WTC11 (cell line): Measurements from ENCODE around the gene SLC26A2. TPM values are rescaled to one million over a fixed set of nuclear protein-coding genes. Genes with fewer than 3 reads are reported as not detected.
A peak's percentile ranks its signal among the peaks of the same experiment; 100 is the strongest.

Source experiments
- CBFB ChIP-seq: sonication (generic); formaldehyde crosslinking; IDR thresholded peaks from 2 replicates; pipeline ENCODE4 v1.8.1; 2022; ENCODE audit warnings: mild to moderate bottlenecking, low read depth, missing genetic modification reagents
- EMX1 ChIP-seq: fragments of 250-450 bp; sonication (Bioruptor Pico); IDR thresholded peaks from 2 replicates; pipeline ENCODE4 v1.8.0; 2021; ENCODE audit warnings: mild to moderate bottlenecking
- ESRRA ChIP-seq: sonication (generic); formaldehyde crosslinking; IDR thresholded peaks from 2 replicates; pipeline ENCODE4 v1.8.1; 2022; ENCODE audit warnings: mild to moderate bottlenecking, missing genetic modification reagents, borderline replicate concordance
- FOXK1 ChIP-seq: sonication (generic); formaldehyde crosslinking; IDR thresholded peaks from 2 replicates; pipeline ENCODE4 v1.8.0; 2022; ENCODE audit warnings: mild to moderate bottlenecking, moderate library complexity, missing genetic modification reagents
- FOXP1 ChIP-seq: sonication (generic); formaldehyde crosslinking; IDR thresholded peaks from 2 replicates; pipeline ENCODE4 v1.8.0; 2022; ENCODE audit warnings: missing genetic modification reagents, mild to moderate bottlenecking, moderate library complexity, borderline replicate concordance
- GABPB1 ChIP-seq: sonication (generic); formaldehyde crosslinking; IDR thresholded peaks from 2 replicates; pipeline ENCODE4 v1.8.1; 2023; ENCODE audit warnings: mild to moderate bottlenecking, missing genetic modification reagents
- GRHL2 ChIP-seq: fragments of 250-450 bp; sonication (Bioruptor Pico); IDR thresholded peaks from 2 replicates; pipeline ENCODE4 v1.8.0; 2022; ENCODE audit warnings: mild to moderate bottlenecking, moderate library complexity; ENCODE audit not compliant: insufficient replicate concordance, severe bottlenecking
- IRF2 ChIP-seq: sonication (generic); formaldehyde crosslinking; IDR thresholded peaks from 2 replicates; pipeline ENCODE4 v1.8.0; 2022; ENCODE audit warnings: low read depth, missing genetic modification reagents, borderline replicate concordance
- JAZF1 ChIP-seq: fragments of 250-450 bp; sonication (Bioruptor Pico); IDR thresholded peaks from 2 replicates; pipeline ENCODE4 v1.9.0; 2021; ENCODE audit warnings: moderate library complexity, mild to moderate bottlenecking, inconsistent platforms
- NFATC4 ChIP-seq: fragments of 250-450 bp; sonication (Bioruptor Pico); IDR thresholded peaks from 2 replicates; pipeline ENCODE4 v1.9.0; 2021; ENCODE audit warnings: mild to moderate bottlenecking
- NFYB ChIP-seq: sonication (generic); formaldehyde crosslinking; conservative IDR thresholded peaks from 2 replicates; pipeline ENCODE4 v1.8.0; 2022; ENCODE audit warnings: low read depth, missing genetic modification reagents
- SMAD4 ChIP-seq: sonication (generic); formaldehyde crosslinking; IDR thresholded peaks from 2 replicates; pipeline ENCODE4 v1.8.0; 2022; ENCODE audit warnings: mild to moderate bottlenecking, missing genetic modification reagents
- SOX15 ChIP-seq: fragments of 250-450 bp; sonication (Bioruptor Pico); IDR thresholded peaks from 2 replicates; pipeline ENCODE4 v1.9.0; 2021; ENCODE audit warnings: mild to moderate bottlenecking
- TEAD4 ChIP-seq: sonication (generic); formaldehyde crosslinking; IDR thresholded peaks from 2 replicates; pipeline ENCODE4 v1.8.0; 2022; ENCODE audit warnings: mild to moderate bottlenecking, missing genetic modification reagents
- TP53 ChIP-seq: sonication (generic); formaldehyde crosslinking; IDR thresholded peaks from 2 replicates; pipeline ENCODE4 v1.8.1; 2023; ENCODE audit warnings: mild to moderate bottlenecking, missing genetic modification reagents
- ZNF263 ChIP-seq: sonication (generic); formaldehyde crosslinking; IDR thresholded peaks from 2 replicates; pipeline ENCODE4 v1.8.1; 2022; ENCODE audit warnings: low read depth, mild to moderate bottlenecking, moderate library complexity, missing genetic modification reagents
- ZNF317 ChIP-seq: sonication (generic); formaldehyde crosslinking; IDR thresholded peaks from 2 replicates; pipeline ENCODE4 v1.8.1; 2023; ENCODE audit warnings: low read depth, mild to moderate bottlenecking, moderate library complexity, missing genetic modification reagents, borderline replicate concordance
- ZNF423 ChIP-seq: fragments of 250-450 bp; sonication (Bioruptor Pico); IDR thresholded peaks from 2 replicates; pipeline ENCODE4 v2.1.2; 2022; ENCODE audit warnings: mild to moderate bottlenecking, moderate library complexity
- ZNF671 ChIP-seq: fragments of 250-450 bp; sonication (Bioruptor Pico); IDR thresholded peaks from 2 replicates; pipeline ENCODE4 v1.8.0; 2021; ENCODE audit warnings: mild to moderate bottlenecking
- total RNA-seq: library from RNA; stranded (reverse); gene quantifications from 3 replicates; pipeline ENCODE4 v1.2.3, GENCODE V29; 2021
- TF ChIP-seq, protein P1 (sequence below): sonication (generic); formaldehyde crosslinking; IDR thresholded peaks from 2 replicates; pipeline ENCODE4 v1.8.0; 2023; ENCODE audit warnings: missing genetic modification reagents, mild to moderate bottlenecking, borderline replicate concordance
- TF ChIP-seq, protein P2 (sequence below): sonication (generic); formaldehyde crosslinking; IDR thresholded peaks from 2 replicates; pipeline ENCODE4 v1.8.0; 2022; ENCODE audit warnings: mild to moderate bottlenecking, missing genetic modification reagents
- TF ChIP-seq, protein P3 (sequence below): sonication (generic); formaldehyde crosslinking; IDR thresholded peaks from 2 replicates; pipeline ENCODE4 v1.8.1; 2023; ENCODE audit warnings: mild to moderate bottlenecking, moderate library complexity, missing genetic modification reagents
- TF ChIP-seq, protein P4 (sequence below): fragments of 250-450 bp; sonication (Bioruptor Pico); IDR thresholded peaks from 2 replicates; pipeline ENCODE4 v1.9.0; 2021; ENCODE audit warnings: mild to moderate bottlenecking
- TF ChIP-seq, protein P5 (sequence below): sonication (generic); formaldehyde crosslinking; IDR thresholded peaks from 2 replicates; pipeline ENCODE4 v1.8.0; 2022; ENCODE audit warnings: mild to moderate bottlenecking, missing genetic modification reagents
- TF ChIP-seq, protein P6 (sequence below): sonication (generic); formaldehyde crosslinking; IDR thresholded peaks from 2 replicates; pipeline ENCODE4 v1.8.1; 2022; ENCODE audit warnings: low read depth, mild to moderate bottlenecking, moderate library complexity, missing genetic modification reagents, borderline replicate concordance
- TF ChIP-seq, protein P7 (sequence below): sonication (generic); formaldehyde crosslinking; IDR thresholded peaks from 2 replicates; pipeline ENCODE4 v1.8.1; 2022; ENCODE audit warnings: mild to moderate bottlenecking, moderate library complexity, missing genetic modification reagents
- TF ChIP-seq, protein P8 (sequence below): sonication (generic); formaldehyde crosslinking; IDR thresholded peaks from 2 replicates; pipeline ENCODE4 v1.8.0; 2023; ENCODE audit warnings: mild to moderate bottlenecking, missing genetic modification reagents

The SLC26A2 gene
- total RNA-seq, 1 experiment from 2014 or later: 11.1 TPM

DNA sequence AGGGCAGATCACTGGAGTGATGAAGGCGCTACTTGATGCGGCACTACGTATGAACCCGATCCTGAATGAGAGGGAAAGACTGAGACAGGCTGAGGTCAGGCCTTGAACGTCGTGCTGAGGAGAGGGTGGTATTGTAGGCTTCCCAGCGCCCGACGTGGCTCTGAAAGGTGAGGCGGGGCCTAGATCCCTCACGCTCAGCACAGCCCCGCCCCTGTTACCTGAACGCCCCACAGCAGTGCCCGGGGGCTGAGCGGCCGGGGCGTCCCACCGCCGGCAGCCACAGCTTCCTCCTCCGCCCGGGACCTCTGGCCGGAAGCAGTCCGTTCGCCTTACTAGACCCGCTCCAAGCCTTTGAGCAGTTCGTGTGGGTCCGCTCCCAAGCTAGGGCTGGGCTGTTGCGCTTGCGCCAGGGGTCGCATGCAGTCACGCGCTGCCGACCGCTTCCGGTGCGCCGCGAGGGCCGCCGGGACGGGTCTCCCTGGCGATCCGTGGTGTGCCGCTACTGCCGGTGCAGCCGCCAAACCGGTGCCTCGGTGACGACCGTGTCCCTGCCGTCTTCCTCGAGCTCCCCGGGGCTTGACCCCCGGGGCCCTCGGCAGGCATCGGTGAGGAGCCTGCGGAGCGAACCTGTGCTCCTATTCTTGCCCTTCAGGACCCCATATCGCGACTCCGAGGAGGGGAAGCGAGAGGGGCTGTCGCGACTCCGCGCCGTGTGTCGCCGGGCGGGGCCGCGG, 39.9 kb downstream of the SLC26A2 start, which contains the start of the genes HMGXB3 and TIGD6 (continued):
- TF ChIP-seq, protein P1, sequence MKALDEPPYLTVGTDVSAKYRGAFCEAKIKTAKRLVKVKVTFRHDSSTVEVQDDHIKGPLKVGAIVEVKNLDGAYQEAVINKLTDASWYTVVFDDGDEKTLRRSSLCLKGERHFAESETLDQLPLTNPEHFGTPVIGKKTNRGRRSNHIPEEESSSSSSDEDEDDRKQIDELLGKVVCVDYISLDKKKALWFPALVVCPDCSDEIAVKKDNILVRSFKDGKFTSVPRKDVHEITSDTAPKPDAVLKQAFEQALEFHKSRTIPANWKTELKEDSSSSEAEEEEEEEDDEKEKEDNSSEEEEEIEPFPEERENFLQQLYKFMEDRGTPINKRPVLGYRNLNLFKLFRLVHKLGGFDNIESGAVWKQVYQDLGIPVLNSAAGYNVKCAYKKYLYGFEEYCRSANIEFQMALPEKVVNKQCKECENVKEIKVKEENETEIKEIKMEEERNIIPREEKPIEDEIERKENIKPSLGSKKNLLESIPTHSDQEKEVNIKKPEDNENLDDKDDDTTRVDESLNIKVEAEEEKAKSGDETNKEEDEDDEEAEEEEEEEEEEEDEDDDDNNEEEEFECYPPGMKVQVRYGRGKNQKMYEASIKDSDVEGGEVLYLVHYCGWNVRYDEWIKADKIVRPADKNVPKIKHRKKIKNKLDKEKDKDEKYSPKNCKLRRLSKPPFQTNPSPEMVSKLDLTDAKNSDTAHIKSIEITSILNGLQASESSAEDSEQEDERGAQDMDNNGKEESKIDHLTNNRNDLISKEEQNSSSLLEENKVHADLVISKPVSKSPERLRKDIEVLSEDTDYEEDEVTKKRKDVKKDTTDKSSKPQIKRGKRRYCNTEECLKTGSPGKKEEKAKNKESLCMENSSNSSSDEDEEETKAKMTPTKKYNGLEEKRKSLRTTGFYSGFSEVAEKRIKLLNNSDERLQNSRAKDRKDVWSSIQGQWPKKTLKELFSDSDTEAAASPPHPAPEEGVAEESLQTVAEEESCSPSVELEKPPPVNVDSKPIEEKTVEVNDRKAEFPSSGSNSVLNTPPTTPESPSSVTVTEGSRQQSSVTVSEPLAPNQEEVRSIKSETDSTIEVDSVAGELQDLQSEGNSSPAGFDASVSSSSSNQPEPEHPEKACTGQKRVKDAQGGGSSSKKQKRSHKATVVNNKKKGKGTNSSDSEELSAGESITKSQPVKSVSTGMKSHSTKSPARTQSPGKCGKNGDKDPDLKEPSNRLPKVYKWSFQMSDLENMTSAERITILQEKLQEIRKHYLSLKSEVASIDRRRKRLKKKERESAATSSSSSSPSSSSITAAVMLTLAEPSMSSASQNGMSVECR (CRISPR knock-in tag): peak; percentile 72; the same call in 1 of the 2 replicates
- TF ChIP-seq TEAD4 (CRISPR knock-in tag) (no peak), GRHL2 (CRISPR knock-in tag) (no peak), JAZF1 (CRISPR knock-in tag) (no peak), ZNF317 (CRISPR knock-in tag) (no peak), ZNF423 (CRISPR knock-in tag) (no peak), ZNF263 (CRISPR knock-in tag) (no peak), NFYB (CRISPR knock-in tag) (no peak; the same call in 1 of the 2 replicates), GABPB1 (peak; percentile 91), TP53 (CRISPR knock-in tag) (no peak), IRF2 (no peak), FOXP1 (peak; percentile 89), SOX15 (CRISPR knock-in tag) (no peak), SMAD4 (CRISPR knock-in tag) (no peak), ESRRA (CRISPR knock-in tag) (no peak; the same call in 1 of the 2 replicates), NFATC4 (no peak), ZNF671 (CRISPR knock-in tag) (no peak), EMX1 (no peak), FOXK1 (CRISPR knock-in tag) (peak; percentile 95), CBFB (CRISPR knock-in tag) (peak; percentile 73; the same call in 1 of the 2 replicates)
- TF ChIP-seq, protein P2, sequence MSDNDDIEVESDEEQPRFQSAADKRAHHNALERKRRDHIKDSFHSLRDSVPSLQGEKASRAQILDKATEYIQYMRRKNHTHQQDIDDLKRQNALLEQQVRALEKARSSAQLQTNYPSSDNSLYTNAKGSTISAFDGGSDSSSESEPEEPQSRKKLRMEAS (CRISPR knock-in tag): peak; percentile 90
- TF ChIP-seq, protein P3, sequence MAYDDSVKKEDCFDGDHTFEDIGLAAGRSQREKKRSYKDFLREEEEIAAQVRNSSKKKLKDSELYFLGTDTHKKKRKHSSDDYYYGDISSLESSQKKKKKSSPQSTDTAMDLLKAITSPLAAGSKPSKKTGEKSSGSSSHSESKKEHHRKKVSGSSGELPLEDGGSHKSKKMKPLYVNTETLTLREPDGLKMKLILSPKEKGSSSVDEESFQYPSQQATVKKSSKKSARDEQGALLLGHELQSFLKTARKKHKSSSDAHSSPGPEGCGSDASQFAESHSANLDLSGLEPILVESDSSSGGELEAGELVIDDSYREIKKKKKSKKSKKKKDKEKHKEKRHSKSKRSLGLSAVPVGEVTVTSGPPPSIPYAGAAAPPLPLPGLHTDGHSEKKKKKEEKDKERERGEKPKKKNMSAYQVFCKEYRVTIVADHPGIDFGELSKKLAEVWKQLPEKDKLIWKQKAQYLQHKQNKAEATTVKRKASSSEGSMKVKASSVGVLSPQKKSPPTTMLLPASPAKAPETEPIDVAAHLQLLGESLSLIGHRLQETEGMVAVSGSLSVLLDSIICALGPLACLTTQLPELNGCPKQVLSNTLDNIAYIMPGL: peak; percentile 72
- TF ChIP-seq, protein P4, sequence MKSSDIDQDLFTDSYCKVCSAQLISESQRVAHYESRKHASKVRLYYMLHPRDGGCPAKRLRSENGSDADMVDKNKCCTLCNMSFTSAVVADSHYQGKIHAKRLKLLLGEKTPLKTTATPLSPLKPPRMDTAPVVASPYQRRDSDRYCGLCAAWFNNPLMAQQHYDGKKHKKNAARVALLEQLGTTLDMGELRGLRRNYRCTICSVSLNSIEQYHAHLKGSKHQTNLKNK (CRISPR knock-in tag): no peak
- TF ChIP-seq, protein P5, sequence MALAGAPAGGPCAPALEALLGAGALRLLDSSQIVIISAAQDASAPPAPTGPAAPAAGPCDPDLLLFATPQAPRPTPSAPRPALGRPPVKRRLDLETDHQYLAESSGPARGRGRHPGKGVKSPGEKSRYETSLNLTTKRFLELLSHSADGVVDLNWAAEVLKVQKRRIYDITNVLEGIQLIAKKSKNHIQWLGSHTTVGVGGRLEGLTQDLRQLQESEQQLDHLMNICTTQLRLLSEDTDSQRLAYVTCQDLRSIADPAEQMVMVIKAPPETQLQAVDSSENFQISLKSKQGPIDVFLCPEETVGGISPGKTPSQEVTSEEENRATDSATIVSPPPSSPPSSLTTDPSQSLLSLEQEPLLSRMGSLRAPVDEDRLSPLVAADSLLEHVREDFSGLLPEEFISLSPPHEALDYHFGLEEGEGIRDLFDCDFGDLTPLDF (CRISPR knock-in tag): no peak
- TF ChIP-seq, protein P6, sequence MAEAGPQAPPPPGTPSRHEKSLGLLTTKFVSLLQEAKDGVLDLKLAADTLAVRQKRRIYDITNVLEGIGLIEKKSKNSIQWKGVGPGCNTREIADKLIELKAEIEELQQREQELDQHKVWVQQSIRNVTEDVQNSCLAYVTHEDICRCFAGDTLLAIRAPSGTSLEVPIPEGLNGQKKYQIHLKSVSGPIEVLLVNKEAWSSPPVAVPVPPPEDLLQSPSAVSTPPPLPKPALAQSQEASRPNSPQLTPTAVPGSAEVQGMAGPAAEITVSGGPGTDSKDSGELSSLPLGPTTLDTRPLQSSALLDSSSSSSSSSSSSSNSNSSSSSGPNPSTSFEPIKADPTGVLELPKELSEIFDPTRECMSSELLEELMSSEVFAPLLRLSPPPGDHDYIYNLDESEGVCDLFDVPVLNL (CRISPR knock-in tag): no peak
- TF ChIP-seq, protein P7, sequence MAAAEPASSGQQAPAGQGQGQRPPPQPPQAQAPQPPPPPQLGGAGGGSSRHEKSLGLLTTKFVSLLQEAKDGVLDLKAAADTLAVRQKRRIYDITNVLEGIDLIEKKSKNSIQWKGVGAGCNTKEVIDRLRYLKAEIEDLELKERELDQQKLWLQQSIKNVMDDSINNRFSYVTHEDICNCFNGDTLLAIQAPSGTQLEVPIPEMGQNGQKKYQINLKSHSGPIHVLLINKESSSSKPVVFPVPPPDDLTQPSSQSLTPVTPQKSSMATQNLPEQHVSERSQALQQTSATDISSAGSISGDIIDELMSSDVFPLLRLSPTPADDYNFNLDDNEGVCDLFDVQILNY: 0 out of 2 replicates have a peak, but pooled peaks have one; percentile 12
- TF ChIP-seq, protein P8, sequence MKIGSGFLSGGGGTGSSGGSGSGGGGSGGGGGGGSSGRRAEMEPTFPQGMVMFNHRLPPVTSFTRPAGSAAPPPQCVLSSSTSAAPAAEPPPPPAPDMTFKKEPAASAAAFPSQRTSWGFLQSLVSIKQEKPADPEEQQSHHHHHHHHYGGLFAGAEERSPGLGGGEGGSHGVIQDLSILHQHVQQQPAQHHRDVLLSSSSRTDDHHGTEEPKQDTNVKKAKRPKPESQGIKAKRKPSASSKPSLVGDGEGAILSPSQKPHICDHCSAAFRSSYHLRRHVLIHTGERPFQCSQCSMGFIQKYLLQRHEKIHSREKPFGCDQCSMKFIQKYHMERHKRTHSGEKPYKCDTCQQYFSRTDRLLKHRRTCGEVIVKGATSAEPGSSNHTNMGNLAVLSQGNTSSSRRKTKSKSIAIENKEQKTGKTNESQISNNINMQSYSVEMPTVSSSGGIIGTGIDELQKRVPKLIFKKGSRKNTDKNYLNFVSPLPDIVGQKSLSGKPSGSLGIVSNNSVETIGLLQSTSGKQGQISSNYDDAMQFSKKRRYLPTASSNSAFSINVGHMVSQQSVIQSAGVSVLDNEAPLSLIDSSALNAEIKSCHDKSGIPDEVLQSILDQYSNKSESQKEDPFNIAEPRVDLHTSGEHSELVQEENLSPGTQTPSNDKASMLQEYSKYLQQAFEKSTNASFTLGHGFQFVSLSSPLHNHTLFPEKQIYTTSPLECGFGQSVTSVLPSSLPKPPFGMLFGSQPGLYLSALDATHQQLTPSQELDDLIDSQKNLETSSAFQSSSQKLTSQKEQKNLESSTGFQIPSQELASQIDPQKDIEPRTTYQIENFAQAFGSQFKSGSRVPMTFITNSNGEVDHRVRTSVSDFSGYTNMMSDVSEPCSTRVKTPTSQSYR (CRISPR knock-in tag): no peak
